DOHH2 (cell line): Measurements from ENCODE around the gene TARBP1.

Experiments
- H3F3A ChIP-seq: fragments of 200-600 bp; sonication (generic), shearing (Covaris generic); 2 replicates; pipeline ENCODE4 v1.6.0; 2016; ENCODE audit warnings: antibody characterized with exemption, mild to moderate bottlenecking; ENCODE audit not compliant: control insufficient read depth, insufficient read depth
- H3K27ac ChIP-seq: fragments of 200-600 bp; sonication (generic); 2 replicates; pipeline ENCODE4 v1.5.1; 2014; ENCODE audit warnings: low read depth, mild to moderate bottlenecking, low read length, moderate library complexity
- H3K27me3 ChIP-seq: fragments of 200-600 bp; sonication (generic); 2 replicates; pipeline ENCODE4 v1.6.1; 2014; ENCODE audit warnings: mild to moderate bottlenecking, low read length, mixed read lengths; ENCODE audit not compliant: control insufficient read depth
- H3K36me3 ChIP-seq: fragments of 200-600 bp; sonication (generic); 2 replicates; pipeline ENCODE4 v1.6.1; 2014; ENCODE audit warnings: mild to moderate bottlenecking, low read length, moderate library complexity, mixed read lengths; ENCODE audit not compliant: control insufficient read depth
- H3K4me1 ChIP-seq: fragments of 200-600 bp; sonication (generic); 2 replicates; pipeline ENCODE4 v1.6.1; 2014; ENCODE audit warnings: mild to moderate bottlenecking, low read length, mixed read lengths; ENCODE audit not compliant: control insufficient read depth
- H3K4me2 ChIP-seq: fragments of 200-600 bp; sonication (generic); 2 replicates; pipeline ENCODE4 v1.6.0; 2014; ENCODE audit warnings: mild to moderate bottlenecking, low read length, moderate library complexity
- H3K4me3 ChIP-seq: fragments of 200-600 bp; sonication (generic); 2 replicates; pipeline ENCODE4 v1.5.1; 2014; ENCODE audit warnings: mild to moderate bottlenecking, low read length, mixed read lengths
- H3K79me2 ChIP-seq: fragments of 200-600 bp; sonication (generic); 2 replicates; pipeline ENCODE4 v1.6.1; 2014; ENCODE audit warnings: mild to moderate bottlenecking, low read length, mixed read lengths; ENCODE audit not compliant: control insufficient read depth
- H3K9me2 ChIP-seq: fragments of 200-600 bp; sonication (generic); replicated peaks from 2 replicates; pipeline ENCODE4 v1.6.1; 2014; ENCODE audit warnings: mild to moderate bottlenecking, low read length, mixed read lengths; ENCODE audit not compliant: control insufficient read depth
- H3K9me3 ChIP-seq: fragments of 200-600 bp; sonication (generic); 2 replicates; pipeline ENCODE4 v1.6.1; 2014; ENCODE audit warnings: antibody characterized with exemption, low read length, mixed read lengths; ENCODE audit not compliant: control insufficient read depth, insufficient read depth
- H4K20me1 ChIP-seq: fragments of 200-600 bp; sonication (generic); 2 replicates; pipeline ENCODE4 v1.6.0; 2014; ENCODE audit warnings: low read depth, mild to moderate bottlenecking, antibody characterized with exemption, low read length, moderate library complexity; ENCODE audit not compliant: control insufficient read depth, insufficient read depth
- EZH2phosphoT487 ChIP-seq: fragments of 200-600 bp; sonication (generic); IDR thresholded peaks from 2 replicates; pipeline ENCODE4 v1.6.1; 2017; ENCODE audit warnings: borderline replicate concordance, mild to moderate bottlenecking, antibody characterized with exemption, low read length, moderate library complexity, mixed read lengths
- TF ChIP-seq, protein P1 (sequence below): fragments of 200-600 bp; sonication (generic); IDR thresholded peaks from one replicate; pipeline ENCODE4 v1.5.1; 2014; ENCODE audit warnings: antibody characterized with exemption, mild to moderate bottlenecking, low read depth, low read length; ENCODE audit not compliant: poor library complexity, severe bottlenecking

The TARBP1 gene

DNA sequence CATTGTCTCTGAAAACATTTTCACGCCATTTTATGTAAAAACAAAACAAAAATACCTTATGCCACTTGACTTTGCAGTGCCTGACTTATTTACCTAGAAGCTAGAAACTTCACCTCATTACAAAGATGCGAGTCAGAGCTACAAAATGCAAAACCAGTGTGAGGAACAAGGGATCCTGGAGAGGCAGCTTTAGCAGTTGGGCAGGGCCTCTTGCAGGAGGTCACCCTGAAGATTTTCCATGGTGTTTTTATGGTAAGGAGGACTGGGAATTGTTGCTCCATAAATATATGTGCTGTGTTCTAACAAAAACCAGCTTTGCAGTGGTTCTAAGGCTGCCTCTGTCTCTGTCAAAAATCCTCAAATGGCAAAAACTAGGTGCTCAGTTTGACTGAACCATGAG, 36.4 kb upstream of the TARBP1 start:
- Histone ChIP-seq H3K79me2 (no peaks in the 10 kb centered on the region), H4K20me1 (no peaks in the 10 kb centered on the region)

DNA sequence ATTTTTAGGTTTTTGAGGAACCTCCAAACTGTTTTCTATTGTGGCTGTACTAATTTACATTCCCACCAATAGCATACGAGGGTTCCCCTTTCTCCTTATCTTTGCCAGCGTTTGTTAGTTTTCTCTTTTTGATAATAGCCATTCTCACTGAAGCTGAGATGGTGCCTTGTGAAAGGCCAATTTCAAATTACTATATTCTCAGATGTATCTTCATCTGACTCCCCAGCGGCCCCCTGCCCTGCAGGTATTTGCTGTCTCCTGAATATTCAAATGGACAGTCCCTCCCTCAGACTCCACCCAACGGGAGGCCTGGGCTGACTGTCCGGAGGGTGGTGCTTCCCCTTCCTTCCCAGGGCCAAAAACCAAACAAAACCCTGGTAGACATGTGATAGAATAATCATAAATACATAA, 33.5 kb upstream of the TARBP1 start:
- no peak for TF ChIP-seq EZH2phosphoT487
- TF ChIP-seq, protein P1, sequence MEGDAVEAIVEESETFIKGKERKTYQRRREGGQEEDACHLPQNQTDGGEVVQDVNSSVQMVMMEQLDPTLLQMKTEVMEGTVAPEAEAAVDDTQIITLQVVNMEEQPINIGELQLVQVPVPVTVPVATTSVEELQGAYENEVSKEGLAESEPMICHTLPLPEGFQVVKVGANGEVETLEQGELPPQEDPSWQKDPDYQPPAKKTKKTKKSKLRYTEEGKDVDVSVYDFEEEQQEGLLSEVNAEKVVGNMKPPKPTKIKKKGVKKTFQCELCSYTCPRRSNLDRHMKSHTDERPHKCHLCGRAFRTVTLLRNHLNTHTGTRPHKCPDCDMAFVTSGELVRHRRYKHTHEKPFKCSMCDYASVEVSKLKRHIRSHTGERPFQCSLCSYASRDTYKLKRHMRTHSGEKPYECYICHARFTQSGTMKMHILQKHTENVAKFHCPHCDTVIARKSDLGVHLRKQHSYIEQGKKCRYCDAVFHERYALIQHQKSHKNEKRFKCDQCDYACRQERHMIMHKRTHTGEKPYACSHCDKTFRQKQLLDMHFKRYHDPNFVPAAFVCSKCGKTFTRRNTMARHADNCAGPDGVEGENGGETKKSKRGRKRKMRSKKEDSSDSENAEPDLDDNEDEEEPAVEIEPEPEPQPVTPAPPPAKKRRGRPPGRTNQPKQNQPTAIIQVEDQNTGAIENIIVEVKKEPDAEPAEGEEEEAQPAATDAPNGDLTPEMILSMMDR: no peak
- Histone ChIP-seq H3K9me2 (no peaks in the 10 kb centered on the region), H3F3A (no peaks in the 10 kb centered on the region), H3K4me2 (no peak overlapping the region), H3K9me3 (no peaks in the 10 kb centered on the region), H3K4me1 (peaks cover 4% of the 10 kb centered on the region; the same call in 1 of the 2 replicates), H4K20me1 (no peaks in the 10 kb centered on the region), H3K79me2 (no peaks in the 10 kb centered on the region), H3K36me3 (no peaks in the 10 kb centered on the region), H3K27me3 (peaks cover 9% of the 10 kb centered on the region), H3K27ac (no peak overlapping the region), H3K4me3 (no peak overlapping the region)

More for the DNA sequence above, 36.4 kb upstream of the TARBP1 start:
- Histone ChIP-seq H3K4me2 (no peak overlapping the region), H3K4me1 (peaks cover 15% of the 10 kb centered on the region), H3F3A (no peaks in the 10 kb centered on the region), H3K36me3 (no peaks in the 10 kb centered on the region), H3K27me3 (peaks cover 9% of the 10 kb centered on the region), H3K9me3 (no peaks in the 10 kb centered on the region), H3K9me2 (no peaks in the 10 kb centered on the region), H3K27ac (no peak overlapping the region), H3K4me3 (no peak overlapping the region)
- TF ChIP-seq EZH2phosphoT487: no peak

DNA sequence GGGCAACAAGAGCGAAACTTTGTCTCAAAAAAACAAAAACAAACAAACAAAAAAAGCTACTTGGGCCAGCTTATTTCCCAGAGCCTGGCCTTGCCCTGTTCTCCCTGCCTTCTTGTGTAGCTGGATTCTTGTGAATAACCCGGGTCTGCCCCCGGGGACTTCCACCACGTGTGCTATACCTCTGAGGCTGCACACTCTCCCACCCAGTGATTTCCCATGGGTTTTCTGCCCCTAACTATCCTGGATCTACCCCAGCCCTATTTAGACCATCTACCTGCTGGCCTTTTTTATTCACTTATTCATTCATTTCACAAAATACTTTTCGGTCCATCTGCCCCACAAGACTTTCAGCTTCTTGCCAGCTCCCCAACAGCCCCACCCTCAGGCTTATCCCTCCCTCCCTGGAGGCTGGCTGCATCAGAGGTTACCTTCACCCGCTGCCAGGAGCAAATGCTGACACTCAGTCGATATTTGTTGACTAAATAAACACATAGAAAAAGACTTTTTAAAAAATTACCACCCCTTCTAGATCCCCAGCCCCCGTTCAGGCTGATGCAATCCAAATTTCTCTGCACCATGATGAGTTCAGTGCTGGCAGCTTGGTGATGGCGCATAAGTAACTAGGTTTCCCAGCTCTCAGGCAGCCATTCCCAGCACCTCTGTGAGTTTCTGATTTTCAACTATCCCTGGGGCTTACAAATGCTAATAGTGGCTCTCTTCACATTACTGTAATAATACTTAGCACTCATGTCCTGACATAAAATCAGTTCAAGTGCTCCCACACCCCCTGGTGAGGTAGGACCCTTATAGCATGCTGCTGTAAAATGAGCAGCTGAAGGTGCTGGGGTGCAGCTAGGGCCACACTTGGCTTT, 30.7 kb upstream of the TARBP1 start:
- H3K4me3 ChIP-seq: no peak overlapping the region
- H3K27ac ChIP-seq: no peak overlapping the region
- no peaks in the 10 kb centered on the region for H3F3A ChIP-seq
- no peaks in the 10 kb centered on the region for H4K20me1 ChIP-seq
- no peak overlapping the region for H3K4me2 ChIP-seq
- no peaks in the 10 kb centered on the region for H3K36me3 ChIP-seq
- no peaks in the 10 kb centered on the region for H3K9me2 ChIP-seq
- peaks cover 3% of the 10 kb centered on the region; the same call in 1 of the 2 replicates for H3K27me3 ChIP-seq
- no peaks in the 10 kb centered on the region for H3K9me3 ChIP-seq
- H3K79me2 ChIP-seq: no peaks in the 10 kb centered on the region
- no peaks in the 10 kb centered on the region for H3K4me1 ChIP-seq
- no peak for TF ChIP-seq EZH2phosphoT487
- TF ChIP-seq, protein P1: no peak
